GM06990 (cell line): Measurements from ENCODE around the gene SLC27A6.

Experiments
- DNase-seq: peaks from one replicate; pipeline ENCODE4 v3.0.0-alpha.2; 2011; ENCODE audit not compliant: insufficient read length; ENCODE audit errors: extremely low read depth
- H3K27me3 ChIP-seq: replicated peaks from 2 replicates; pipeline ENCODE4 v1.6.0; 2011; ENCODE audit warnings: low read length; ENCODE audit not compliant: control insufficient read depth, insufficient read depth
- H3K36me3 ChIP-seq: 2 replicates; pipeline ENCODE4 v1.5.1; 2011; ENCODE audit warnings: low read length; ENCODE audit not compliant: control insufficient read depth, insufficient read depth
- H3K4me3 ChIP-seq: replicated peaks from 2 replicates; pipeline ENCODE4 v1.5.1; 2011; ENCODE audit warnings: low read depth, mild to moderate bottlenecking, control low read depth, low read length
- TF ChIP-seq, protein P1 (sequence below): IDR thresholded peaks from 2 replicates; pipeline ENCODE4 v1.5.1; 2011; ENCODE audit warnings: low read length, control low read depth, mild to moderate bottlenecking, inconsistent platforms; ENCODE audit not compliant: insufficient read depth, poor library complexity, severe bottlenecking

The SLC27A6 gene

GRCh38 chr5:129061849-129062248 is 96.6 kb downstream of the SLC27A6 start:
- no peak for DNase-seq
- Histone ChIP-seq H3K27me3 (no peaks in the 10 kb centered on the region; the same call in 1 of the 2 replicates), H3K4me3 (no peak overlapping the region), H3K36me3 (no peaks in the 10 kb centered on the region)
- TF ChIP-seq, protein P1, sequence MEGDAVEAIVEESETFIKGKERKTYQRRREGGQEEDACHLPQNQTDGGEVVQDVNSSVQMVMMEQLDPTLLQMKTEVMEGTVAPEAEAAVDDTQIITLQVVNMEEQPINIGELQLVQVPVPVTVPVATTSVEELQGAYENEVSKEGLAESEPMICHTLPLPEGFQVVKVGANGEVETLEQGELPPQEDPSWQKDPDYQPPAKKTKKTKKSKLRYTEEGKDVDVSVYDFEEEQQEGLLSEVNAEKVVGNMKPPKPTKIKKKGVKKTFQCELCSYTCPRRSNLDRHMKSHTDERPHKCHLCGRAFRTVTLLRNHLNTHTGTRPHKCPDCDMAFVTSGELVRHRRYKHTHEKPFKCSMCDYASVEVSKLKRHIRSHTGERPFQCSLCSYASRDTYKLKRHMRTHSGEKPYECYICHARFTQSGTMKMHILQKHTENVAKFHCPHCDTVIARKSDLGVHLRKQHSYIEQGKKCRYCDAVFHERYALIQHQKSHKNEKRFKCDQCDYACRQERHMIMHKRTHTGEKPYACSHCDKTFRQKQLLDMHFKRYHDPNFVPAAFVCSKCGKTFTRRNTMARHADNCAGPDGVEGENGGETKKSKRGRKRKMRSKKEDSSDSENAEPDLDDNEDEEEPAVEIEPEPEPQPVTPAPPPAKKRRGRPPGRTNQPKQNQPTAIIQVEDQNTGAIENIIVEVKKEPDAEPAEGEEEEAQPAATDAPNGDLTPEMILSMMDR = no peak

- DNase-seq = no peak
- no peak overlapping the region for H3K4me3 ChIP-seq
- TF ChIP-seq, protein P1 = no peak
- no peaks in the 10 kb centered on the region; the same call in 1 of the 2 replicates for H3K27me3 ChIP-seq
- no peaks in the 10 kb centered on the region for H3K36me3 ChIP-seq
Observed at GRCh38 chr5:129063483-129064113, 98.3 kb downstream of the SLC27A6 start.

- no peak for DNase-seq
- no peaks in the 10 kb centered on the region; the same call in 1 of the 2 replicates for H3K27me3 ChIP-seq
- no peaks in the 10 kb centered on the region for H3K36me3 ChIP-seq
- TF ChIP-seq, protein P1 = no peak
- no peak overlapping the region for H3K4me3 ChIP-seq
Observed at GRCh38 chr5:129065721-129066120, 100.4 kb downstream of the SLC27A6 start.

DNA sequence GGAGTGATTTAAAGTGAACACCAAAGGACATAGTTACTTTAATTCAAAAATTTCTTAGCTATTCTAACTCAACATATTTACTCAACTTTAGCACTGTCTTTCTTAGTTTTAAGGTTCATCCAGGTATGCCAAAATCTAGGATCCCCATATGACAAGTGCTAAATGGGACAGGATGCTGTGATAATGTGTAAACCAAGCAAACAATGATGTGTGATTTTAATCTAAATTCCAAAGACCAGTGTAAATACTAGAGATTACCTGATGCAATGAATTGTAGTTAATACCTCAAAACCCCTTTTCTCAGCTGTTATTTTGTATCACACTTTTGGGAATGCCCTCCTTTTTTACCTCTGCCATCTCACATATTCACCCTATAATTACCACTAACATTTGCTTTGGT is 102.5 kb downstream of the SLC27A6 start:
- no peak overlapping the region for H3K4me3 ChIP-seq
- DNase-seq = no peak
- TF ChIP-seq, protein P1 = no peak
- H3K27me3 ChIP-seq = no peaks in the 10 kb centered on the region
- no peaks in the 10 kb centered on the region for H3K36me3 ChIP-seq

GRCh38 chr5:129069292-129069691 is 104.0 kb downstream of the SLC27A6 start:
- no peak for DNase-seq
- Histone ChIP-seq H3K4me3 (no peak overlapping the region), H3K36me3 (no peaks in the 10 kb centered on the region), H3K27me3 (no peaks in the 10 kb centered on the region)
- TF ChIP-seq, protein P1 = no peak

GRCh38 chr5:129073111-129073510 is 107.8 kb downstream of the SLC27A6 start:
- DNase-seq = no peak
- Histone ChIP-seq H3K27me3 (no peaks in the 10 kb centered on the region), H3K36me3 (no peaks in the 10 kb centered on the region), H3K4me3 (no peak overlapping the region)
- TF ChIP-seq, protein P1 = no peak
